Trophoblast cell (in vitro differentiated cells and primary cell): ENCODE data around the gene GLRX3.
A peak's percentile ranks its signal among the peaks of the same experiment; 100 is the strongest.
"Not testable (repeated sequence)": the region's sequence is repeated elsewhere in the genome, so short reads cannot be mapped to it uniquely, and the experiment has no call there.

Experiments used
- DNase-seq, 2 donors: peaks; one replicate each; pipeline ENCODE4 v3.0.0-alpha.2; 2016
- H2AFZ ChIP-seq: 2 replicates; pipeline ENCODE4 v1.6.1; 2013; ENCODE audit warnings: low read length, moderate library complexity, mild to moderate bottlenecking; ENCODE audit not compliant: insufficient read depth, poor library complexity
- H2AK5ac ChIP-seq: 2 replicates; pipeline ENCODE4 v1.6.1; 2013; ENCODE audit warnings: mild to moderate bottlenecking, low read length
- H2BK120ac ChIP-seq: 2 replicates; pipeline ENCODE4 v1.6.1; 2013; ENCODE audit warnings: low read length, mild to moderate bottlenecking, moderate library complexity; ENCODE audit not compliant: insufficient read depth, poor library complexity
- H2BK12ac ChIP-seq: 2 replicates; pipeline ENCODE4 v1.6.1; 2013; ENCODE audit warnings: mild to moderate bottlenecking, low read length, moderate library complexity
- H2BK5ac ChIP-seq: 2 replicates; pipeline ENCODE4 v1.6.1; 2013; ENCODE audit warnings: low read length, low read depth, moderate library complexity, mild to moderate bottlenecking; ENCODE audit not compliant: poor library complexity
- H3K14ac ChIP-seq: 2 replicates; pipeline ENCODE4 v1.6.1; 2013; ENCODE audit warnings: mild to moderate bottlenecking, low read length
- H3K18ac ChIP-seq: 2 replicates; pipeline ENCODE4 v1.6.1; 2013; ENCODE audit warnings: mild to moderate bottlenecking, low read length
- H3K23ac ChIP-seq: 2 replicates; pipeline ENCODE4 v1.6.1; 2013; ENCODE audit warnings: low read length
- H3K27ac ChIP-seq: 2 replicates; pipeline ENCODE4 v1.5.1; 2013; ENCODE audit warnings: low read depth, mild to moderate bottlenecking, inconsistent platforms, low read length, moderate library complexity
- H3K27me3 ChIP-seq: 2 replicates; pipeline ENCODE4 v1.6.1; 2013; ENCODE audit warnings: inconsistent platforms, mild to moderate bottlenecking, low read length, moderate library complexity; ENCODE audit not compliant: insufficient read depth
- H3K36me3 ChIP-seq, 2 experiments: 1 replicate in 1 of 2; 2 replicates in 1 of 2; pipeline ENCODE4 v1.6.1; 2013; ENCODE audit warnings: low read length in 2 of 2, mild to moderate bottlenecking in 2 of 2, moderate library complexity in 1 of 2; ENCODE audit not compliant: insufficient read depth in 2 of 2, control insufficient read depth in 1 of 2
- H3K4ac ChIP-seq: 2 replicates; pipeline ENCODE4 v1.6.1; 2013; ENCODE audit warnings: low read depth, mild to moderate bottlenecking, low read length, moderate library complexity
- H3K4me1 ChIP-seq, 2 experiments: 1 replicate in 1 of 2; 2 replicates in 1 of 2; pipeline ENCODE4 v1.6.1; 2013; ENCODE audit warnings: low read length in 2 of 2, mild to moderate bottlenecking in 2 of 2, moderate library complexity in 1 of 2; ENCODE audit not compliant: insufficient read depth in 2 of 2, control insufficient read depth in 1 of 2
- H3K4me2 ChIP-seq: 2 replicates; pipeline ENCODE4 v1.6.1; 2013; ENCODE audit warnings: inconsistent platforms, mild to moderate bottlenecking, low read length, moderate library complexity
- H3K4me3 ChIP-seq: 2 replicates; pipeline ENCODE4 v1.5.1; 2013; ENCODE audit warnings: mild to moderate bottlenecking, low read depth, low read length, inconsistent platforms
- H3K79me1 ChIP-seq: one replicate; pipeline ENCODE4 v1.6.1; 2013; ENCODE audit warnings: low read length
- H3K79me2 ChIP-seq: 2 replicates; pipeline ENCODE4 v1.6.1; 2013; ENCODE audit warnings: low read length, mild to moderate bottlenecking; ENCODE audit not compliant: control insufficient read depth, insufficient read depth, poor library complexity
- H3K9ac ChIP-seq: 2 replicates; pipeline ENCODE4 v1.6.1; 2013; ENCODE audit warnings: mild to moderate bottlenecking, low read length
- H3K9me3 ChIP-seq: 2 replicates; pipeline ENCODE4 v1.6.1; 2013; ENCODE audit warnings: low read depth, mild to moderate bottlenecking, control low read depth, inconsistent platforms, low read length; ENCODE audit not compliant: insufficient read depth
- H4K12ac ChIP-seq: 2 replicates; pipeline ENCODE4 v1.6.1; 2013; ENCODE audit warnings: low read depth, mild to moderate bottlenecking, low read length, moderate library complexity
- H4K8ac ChIP-seq: 2 replicates; pipeline ENCODE4 v1.6.1; 2013; ENCODE audit warnings: low read depth, mild to moderate bottlenecking, low read length, moderate library complexity
- H4K91ac ChIP-seq: one replicate; pipeline ENCODE4 v1.6.1; 2013; ENCODE audit warnings: low read depth, mild to moderate bottlenecking, low read length, moderate library complexity
- WGBS: extraction: QIAGEN DNeasy Blood & Tissue Kit; methylation state at CpG from one replicate; pipeline ENCODE4 v1.1.7; 2013; ENCODE audit warnings: missing lambda C conversion rate; ENCODE audit not compliant: insufficient read length, insufficient coverage; ENCODE audit errors: extremely low coverage; 5-methylcytosine and 5-hydroxymethylcytosine counted together

GLRX3 gene

GRCh38 chr10:130108146-130108545 is 28.0 kb upstream of the GLRX3 start:
- not testable (repeated sequence) for H3K23ac ChIP-seq, H2AFZ ChIP-seq, H3K36me3 ChIP-seq, H4K8ac ChIP-seq, H4K12ac ChIP-seq, H3K9me3 ChIP-seq, H2BK12ac ChIP-seq, H3K27ac ChIP-seq, H2AK5ac ChIP-seq, H3K14ac ChIP-seq, H3K4ac ChIP-seq, H4K91ac ChIP-seq, DNase-seq, H3K4me2 ChIP-seq, H3K9ac ChIP-seq, H2BK5ac ChIP-seq, H3K79me2 ChIP-seq, H3K4me3 ChIP-seq, H2BK120ac ChIP-seq, H3K18ac ChIP-seq, H3K27me3 ChIP-seq
- peaks cover 12% of the 10 kb centered on the region for H3K79me1 ChIP-seq
- peaks cover 0 to 12% of the 10 kb centered on the region in 2 experiments for H3K4me1 ChIP-seq
- no CpG with 5 or more reads among the region's 8 CpGs for WGBS

- no peak overlapping the region for H3K23ac ChIP-seq
- H4K12ac ChIP-seq = no peak overlapping the region
- H3K4ac ChIP-seq = no peak overlapping the region
- peaks cover 3% of the 10 kb centered on the region for H3K79me2 ChIP-seq
- no peak for DNase-seq
- H2BK12ac ChIP-seq = no peak overlapping the region
- peaks cover 4% of the 10 kb centered on the region for H3K9me3 ChIP-seq
- H2BK120ac ChIP-seq = no peak overlapping the region
- H2BK5ac ChIP-seq = no peak overlapping the region
- H3K4me2 ChIP-seq = no peak overlapping the region
- H3K18ac ChIP-seq = no peak overlapping the region
- WGBS = no CpG with 5 or more reads among the region's 6 CpGs
- no peak overlapping the region for H3K4me3 ChIP-seq
- H2AFZ ChIP-seq = no peak overlapping the region
- no peak overlapping the region for H4K91ac ChIP-seq
- no peaks in the 10 kb centered on the region for H3K36me3 ChIP-seq
- H3K9ac ChIP-seq = peak overlapping the region; percentile 11
- H3K4me1 ChIP-seq = peaks cover 0 to 12% of the 10 kb centered on the region in 2 experiments
- H4K8ac ChIP-seq = no peak overlapping the region
- no peak overlapping the region for H3K14ac ChIP-seq
- H3K27ac ChIP-seq = no peak overlapping the region
- H3K79me1 ChIP-seq = peaks cover 12% of the 10 kb centered on the region
- H3K27me3 ChIP-seq = no peaks in the 10 kb centered on the region
- no peak overlapping the region for H2AK5ac ChIP-seq
Observed at GRCh38 chr10:130108934-130109604, 27.1 kb upstream of the GLRX3 start.

GRCh38 chr10:130109796-130110245 is 26.4 kb upstream of the GLRX3 start:
- Histone ChIP-seq H4K8ac (peak overlapping the region; percentile 63), H2AK5ac (peak overlapping the region; percentile 6), H3K36me3 (no peaks in the 10 kb centered on the region), H3K4me2 (peak overlapping the region; percentile 92), H4K12ac (peak overlapping the region; percentile 31), H3K9ac (peak overlapping the region; percentile 14), H4K91ac (peak overlapping the region; percentile 17), H3K27me3 (no peaks in the 10 kb centered on the region), H3K4ac (peak overlapping the region; percentile 2), H3K4me3 (peak overlapping the region; percentile 81), H3K9me3 (peaks cover 4% of the 10 kb centered on the region), H3K27ac (peak overlapping the region; percentile 4), H3K18ac (peak overlapping the region; percentile 31), H2BK5ac (no peak overlapping the region), H3K79me1 (peaks cover 12% of the 10 kb centered on the region), H3K14ac (peak overlapping the region; percentile 37), H3K79me2 (peaks cover 3% of the 10 kb centered on the region), H3K4me1 (peaks cover 0 to 12% of the 10 kb centered on the region in 2 experiments), H2AFZ (peak overlapping the region; percentile 67), H2BK120ac (peak overlapping the region; percentile 3), H3K23ac (no peak overlapping the region), H2BK12ac (no peak overlapping the region)
- WGBS = no CpG with 5 or more reads among the region's 9 CpGs
- peak; percentile 90 to 99 for DNase-seq

GRCh38 chr10:130110246-130111112 is 25.7 kb upstream of the GLRX3 start, which contains the start of gene C10orf143:
Gene C10orf143 (minus strand): TSS chr10:130110830. CDS start chr10:130110772, 58 bp downstream.
- Histone ChIP-seq H3K4me2 (peak within 1 kb of the TSS; percentile 92), H3K4ac (peak within 1 kb of the TSS; percentile 2), H4K91ac (peak within 1 kb of the TSS; percentile 80), H3K14ac (peak within 1 kb of the TSS; percentile 71), H3K9me3 (peaks cover 4% of the 10 kb centered on the region), H4K8ac (peak within 1 kb of the TSS; percentile 90), H2BK5ac (peak within 1 kb of the TSS; percentile 84), H2AFZ (peak within 1 kb of the TSS; percentile 94), H3K79me1 (peaks cover 12% of the 10 kb centered on the region), H3K27ac (peak within 1 kb of the TSS; percentile 83), H3K79me2 (peaks cover 3% of the 10 kb centered on the region), H2AK5ac (peak within 1 kb of the TSS; percentile 6), H2BK12ac (no peak within 1 kb of the TSS), H3K4me1 (peaks cover 0 to 12% of the 10 kb centered on the region in 2 experiments), H2BK120ac (peak within 1 kb of the TSS; percentile 73), H3K4me3 (peak within 1 kb of the TSS; percentile 81), H3K36me3 (no peaks in the 10 kb centered on the region), H4K12ac (peak within 1 kb of the TSS; percentile 66), H3K27me3 (no peaks in the 10 kb centered on the region), H3K23ac (no peak within 1 kb of the TSS), H3K18ac (peak within 1 kb of the TSS; percentile 72), H3K9ac (peak within 1 kb of the TSS; percentile 84)
- DNase-seq = peak; percentile 97 to 99
- no CpG with 5 or more reads among the region's 71 CpGs for WGBS
